GM12872 (cell line): Measurements from ENCODE around the gene KRT33B.
"Not testable (repeated sequence)": the region's sequence is repeated elsewhere in the genome, so short reads cannot be mapped to it uniquely, and the experiment has no call there.

ENCODE experiments used
- TF ChIP-seq, protein P1 (sequence below): IDR thresholded peaks from 3 replicates; pipeline ENCODE4 v1.5.1; 2011; ENCODE audit warnings: low read depth, mild to moderate bottlenecking, low read length, moderate library complexity; ENCODE audit not compliant: insufficient read depth

KRT33B gene

DNA sequence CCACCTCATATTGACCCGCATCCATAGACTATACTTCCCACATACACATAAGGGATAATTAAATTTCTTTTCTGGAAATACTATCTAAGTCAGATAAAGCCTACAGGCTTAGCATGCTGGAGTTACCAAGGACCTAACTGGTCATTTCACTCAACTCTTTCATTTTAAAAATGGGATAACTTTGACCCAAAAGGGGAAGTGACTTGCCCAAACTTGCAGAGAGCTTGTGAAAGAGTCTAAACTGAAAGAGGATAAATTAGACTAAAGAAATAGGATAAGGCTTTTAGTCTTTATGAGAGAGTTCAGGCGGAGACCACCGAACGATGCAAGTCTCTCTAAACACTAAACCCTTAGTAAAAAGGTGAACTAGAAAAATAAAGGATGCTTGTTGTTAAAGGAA lies 15.1 kb downstream of the KRT33B start:
- TF ChIP-seq, protein P1, sequence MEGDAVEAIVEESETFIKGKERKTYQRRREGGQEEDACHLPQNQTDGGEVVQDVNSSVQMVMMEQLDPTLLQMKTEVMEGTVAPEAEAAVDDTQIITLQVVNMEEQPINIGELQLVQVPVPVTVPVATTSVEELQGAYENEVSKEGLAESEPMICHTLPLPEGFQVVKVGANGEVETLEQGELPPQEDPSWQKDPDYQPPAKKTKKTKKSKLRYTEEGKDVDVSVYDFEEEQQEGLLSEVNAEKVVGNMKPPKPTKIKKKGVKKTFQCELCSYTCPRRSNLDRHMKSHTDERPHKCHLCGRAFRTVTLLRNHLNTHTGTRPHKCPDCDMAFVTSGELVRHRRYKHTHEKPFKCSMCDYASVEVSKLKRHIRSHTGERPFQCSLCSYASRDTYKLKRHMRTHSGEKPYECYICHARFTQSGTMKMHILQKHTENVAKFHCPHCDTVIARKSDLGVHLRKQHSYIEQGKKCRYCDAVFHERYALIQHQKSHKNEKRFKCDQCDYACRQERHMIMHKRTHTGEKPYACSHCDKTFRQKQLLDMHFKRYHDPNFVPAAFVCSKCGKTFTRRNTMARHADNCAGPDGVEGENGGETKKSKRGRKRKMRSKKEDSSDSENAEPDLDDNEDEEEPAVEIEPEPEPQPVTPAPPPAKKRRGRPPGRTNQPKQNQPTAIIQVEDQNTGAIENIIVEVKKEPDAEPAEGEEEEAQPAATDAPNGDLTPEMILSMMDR = no peak

DNA sequence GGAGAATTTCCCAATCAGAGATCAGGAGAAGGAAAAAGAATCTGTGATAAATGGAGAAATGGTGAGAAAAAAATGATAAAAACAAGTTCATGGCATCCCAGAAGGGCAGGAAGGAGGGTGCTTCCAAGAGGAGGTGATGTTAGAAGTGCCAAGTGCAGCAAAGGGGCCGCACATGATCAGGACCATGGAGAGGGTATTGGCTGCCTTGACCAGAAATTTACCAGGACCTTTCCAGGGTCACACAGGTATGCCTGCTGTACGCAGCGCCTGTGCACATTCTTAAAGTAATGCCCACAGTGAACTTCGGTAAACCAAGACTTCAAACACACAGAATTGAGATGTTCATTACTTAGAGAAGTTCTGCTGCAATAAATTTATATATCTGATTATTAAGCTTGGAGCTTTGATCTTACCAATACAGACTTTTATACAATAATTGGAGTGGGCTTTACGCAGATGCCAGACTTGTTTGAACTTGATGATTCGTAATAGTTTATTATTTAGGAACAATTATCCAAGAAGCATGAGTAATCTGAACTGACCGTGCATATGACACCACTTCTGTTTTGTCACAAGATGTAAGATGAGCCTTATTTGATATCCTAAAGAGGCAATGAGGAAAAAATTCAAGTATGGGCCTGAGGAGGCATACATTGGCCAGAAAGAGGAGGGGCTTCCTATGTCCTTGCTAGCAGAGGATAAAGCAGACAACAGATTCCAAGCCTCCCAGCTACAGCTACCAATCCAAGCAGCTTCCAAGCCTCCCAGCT lies 16.8 kb downstream of the KRT33B start:
- TF ChIP-seq, protein P1 = no peak

DNA sequence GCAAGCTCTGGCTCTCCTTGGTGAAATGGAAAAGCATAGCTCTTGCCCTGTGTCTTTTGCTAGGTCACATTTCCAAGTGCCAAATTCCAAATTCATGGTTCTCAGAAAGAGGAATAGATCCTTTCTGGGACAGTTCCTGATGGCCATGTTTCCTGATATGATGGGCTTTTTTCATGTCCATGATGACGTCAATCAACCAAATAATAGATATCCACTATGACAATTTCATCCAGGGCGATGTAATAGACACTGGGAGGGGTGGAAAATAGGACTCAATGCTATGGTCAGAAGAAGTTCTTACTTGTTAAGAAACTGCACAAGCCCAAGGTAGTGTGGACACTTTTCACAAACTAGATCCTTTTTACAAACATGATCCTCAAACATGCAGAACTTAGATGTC lies 18.4 kb downstream of the KRT33B start:
- TF ChIP-seq, protein P1 = no peak

DNA sequence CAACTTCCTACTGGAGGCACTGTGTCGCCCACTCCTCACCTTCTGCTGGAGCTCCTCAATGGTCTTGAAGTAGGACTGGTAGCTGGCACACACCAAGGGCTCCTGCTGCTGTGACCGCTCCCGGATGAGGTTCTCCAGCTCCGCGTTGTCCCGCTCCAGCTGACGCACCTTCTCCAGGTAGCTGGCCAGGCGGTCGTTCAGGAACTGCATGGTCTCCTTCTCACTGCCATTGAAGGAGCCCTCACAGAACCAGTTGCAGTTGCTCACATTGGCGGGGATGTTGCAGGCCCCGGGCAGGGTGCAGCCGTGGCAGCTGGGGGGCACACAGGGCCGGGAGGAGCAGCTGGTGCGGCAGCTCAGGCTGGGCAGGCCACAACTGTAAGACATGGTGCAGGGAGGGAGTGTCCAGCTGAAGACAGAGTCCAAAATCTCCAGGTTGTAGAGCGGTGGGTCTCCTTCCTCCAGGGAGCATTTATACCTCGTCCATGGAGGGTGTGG lies 19.2 kb downstream of the KRT33B start, which contains the start of gene KRT33A:
Gene KRT33A (minus strand): TSS at position 448 of the 498 bp plus-strand sequence. CDS start 61 bp downstream, at position 387.
- TF ChIP-seq, protein P1 = not testable (repeated sequence)

DNA sequence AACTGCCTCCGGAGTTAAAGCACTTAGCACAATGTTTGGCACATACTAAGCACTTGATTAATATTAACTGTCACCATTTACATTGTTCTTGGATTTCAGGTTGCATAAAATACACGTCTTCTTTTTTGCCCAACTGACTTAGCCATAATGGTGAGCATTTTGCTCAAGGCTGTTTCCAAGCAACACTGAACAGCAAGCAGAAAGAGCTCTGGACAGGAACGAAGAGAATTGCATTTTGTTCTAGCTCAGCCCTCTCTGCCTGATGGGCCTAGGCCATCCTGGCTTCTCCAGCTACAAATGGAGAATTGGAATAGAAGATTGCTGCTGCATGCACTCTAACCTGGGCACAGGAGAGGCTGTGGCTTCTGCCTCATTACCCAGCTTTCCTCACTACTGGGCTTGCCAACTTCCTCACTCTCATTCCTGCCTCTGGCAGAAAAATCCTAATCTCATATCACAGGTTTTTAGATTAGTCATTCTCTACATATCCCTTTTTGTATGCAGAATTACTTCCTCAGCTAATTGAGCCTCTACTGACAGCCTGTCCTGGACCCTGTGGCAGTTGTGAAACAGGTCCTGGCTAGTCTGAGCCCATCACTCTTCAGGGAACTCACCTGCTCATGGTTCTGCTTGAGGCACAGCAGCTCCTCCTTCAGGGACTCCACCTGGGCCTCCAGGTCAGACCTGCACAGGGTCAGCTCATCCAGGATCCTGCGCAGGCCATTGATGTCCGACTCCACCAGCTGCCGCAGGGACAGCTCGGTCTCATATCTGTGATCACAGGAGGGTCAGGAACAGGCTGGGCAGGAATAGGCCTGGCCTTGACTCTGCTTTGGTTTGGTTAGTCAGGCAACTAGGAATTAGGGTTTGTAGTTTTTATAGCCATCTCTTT lies 21.5 kb downstream of the KRT33B start:
- TF ChIP-seq, protein P1 = no peak

DNA sequence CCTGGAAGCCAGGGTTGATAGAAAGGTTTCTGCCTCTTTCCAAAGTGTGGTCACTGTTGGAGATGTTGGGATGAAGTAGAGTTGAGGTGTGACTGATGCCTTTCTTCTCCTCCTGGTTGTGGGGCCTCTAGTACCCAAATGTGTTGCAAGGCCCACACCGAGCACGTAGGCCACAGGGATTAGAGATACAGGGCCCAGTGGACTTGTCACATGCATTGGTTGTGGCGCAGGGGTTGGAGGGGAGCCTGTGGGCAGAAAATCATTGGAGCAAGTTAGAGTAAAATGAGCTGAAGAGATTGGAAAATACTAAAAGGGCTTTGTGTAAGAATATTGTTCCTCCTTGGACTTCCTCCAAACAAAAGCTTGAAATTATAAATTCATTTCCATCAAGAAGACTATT lies 23.6 kb downstream of the KRT33B start:
- TF ChIP-seq, protein P1 = no peak

DNA sequence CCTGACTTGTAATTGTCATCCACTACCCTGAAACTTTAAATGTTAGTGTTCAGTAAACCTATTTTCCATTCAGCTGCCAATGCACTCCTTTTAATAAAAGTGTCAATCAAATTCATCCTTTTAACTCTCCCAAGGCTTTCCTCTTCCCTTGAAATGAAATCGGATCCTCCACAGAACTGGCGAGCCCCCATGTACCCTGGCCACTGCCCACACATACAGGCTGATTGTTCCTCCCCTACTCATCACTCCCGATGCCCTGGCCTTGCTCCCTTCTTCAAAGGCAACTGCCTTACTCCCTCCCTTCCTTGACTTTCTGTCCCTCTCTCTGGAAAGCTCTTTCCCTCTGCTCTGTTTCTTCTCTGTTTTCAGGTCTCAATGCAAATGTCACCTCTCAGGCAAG lies 26.6 kb downstream of the KRT33B start:
- TF ChIP-seq, protein P1 = no peak
